ENCODE results near the gene LRRC37A2. TPM values are rescaled to one million over a fixed set of nuclear protein-coding genes. Genes with fewer than 3 reads are reported as not detected.
"Not testable (repeated sequence)": the region's sequence is repeated elsewhere in the genome, so short reads cannot be mapped to it uniquely, and the experiment has no call there.

The LRRC37A2 gene
- 11.1 TPM for polyA plus RNA-seq (2013, experiment 1 of 4)
- polyA plus RNA-seq (2013, experiment 2 of 4): 7.8 TPM
- 6.6 TPM for polyA plus RNA-seq (2013, experiment 3 of 4)
- 7.3 TPM for polyA plus RNA-seq (2013, experiment 4 of 4)

- H3K9me3 ChIP-seq (ENCODE audit: control insufficient read depth, low read length); H3K27me3 ChIP-seq (ENCODE audit: control insufficient read depth, insufficient read depth, low read length, poor library complexity, severe bottlenecking); H3K4me1 ChIP-seq (ENCODE audit: control insufficient read depth, insufficient read depth, low read length); H3K27ac ChIP-seq (ENCODE audit: insufficient read depth, low read depth, low read length, poor library complexity, severe bottlenecking); H3K36me3 ChIP-seq (ENCODE audit: control insufficient read depth, insufficient read depth, low read length); H3K4me3 ChIP-seq (ENCODE audit: insufficient read depth, low read depth, low read length): not testable (repeated sequence)
- no CpG with 5 or more reads among the region's 11 CpGs for WGBS, 2 experiments
These were observed at the start of gene LRRC37A2 for GRCh38 chr17:46512168-46512567. Gene LRRC37A2, plus strand, starts transcription at chr17:46512468. Its CDS starts 245 bp downstream, at chr17:46512713.

GRCh38 chr17:46467618-46468017 is 44.6 kb upstream of the LRRC37A2 start:
- H3K36me3 ChIP-seq (ENCODE audit: control insufficient read depth, insufficient read depth, low read length); H3K27ac ChIP-seq (ENCODE audit: insufficient read depth, low read depth, low read length, poor library complexity, severe bottlenecking); H3K9me3 ChIP-seq (ENCODE audit: control insufficient read depth, low read length); H3K27me3 ChIP-seq (ENCODE audit: control insufficient read depth, insufficient read depth, low read length, poor library complexity, severe bottlenecking); H3K4me3 ChIP-seq (ENCODE audit: insufficient read depth, low read depth, low read length); H3K4me1 ChIP-seq (ENCODE audit: control insufficient read depth, insufficient read depth, low read length): not testable (repeated sequence)
- WGBS, 2 experiments: no CpG with 5 or more reads among the region's 5 CpGs

- H3K4me3 ChIP-seq (ENCODE audit: insufficient read depth, low read depth, low read length); H3K4me1 ChIP-seq (ENCODE audit: control insufficient read depth, insufficient read depth, low read length); H3K9me3 ChIP-seq (ENCODE audit: control insufficient read depth, low read length); H3K27ac ChIP-seq (ENCODE audit: insufficient read depth, low read depth, low read length, poor library complexity, severe bottlenecking); H3K36me3 ChIP-seq (ENCODE audit: control insufficient read depth, insufficient read depth, low read length); H3K27me3 ChIP-seq (ENCODE audit: control insufficient read depth, insufficient read depth, low read length, poor library complexity, severe bottlenecking): not testable (repeated sequence)
- WGBS, 2 experiments: no CpG with 5 or more reads among the region's 3 CpGs
These were observed 37.8 kb upstream of the LRRC37A2 start for GRCh38 chr17:46474489-46474888.

- not testable (repeated sequence) for H3K27me3 ChIP-seq (ENCODE audit: control insufficient read depth, insufficient read depth, low read length, poor library complexity, severe bottlenecking); H3K4me3 ChIP-seq (ENCODE audit: insufficient read depth, low read depth, low read length); H3K9me3 ChIP-seq (ENCODE audit: control insufficient read depth, low read length); H3K4me1 ChIP-seq (ENCODE audit: control insufficient read depth, insufficient read depth, low read length); H3K27ac ChIP-seq (ENCODE audit: insufficient read depth, low read depth, low read length, poor library complexity, severe bottlenecking); H3K36me3 ChIP-seq (ENCODE audit: control insufficient read depth, insufficient read depth, low read length)
- no CpG with 5 or more reads among the region's 2 CpGs for WGBS, 2 experiments
These were observed 36.7 kb upstream of the LRRC37A2 start for GRCh38 chr17:46475583-46475982.

DNA sequence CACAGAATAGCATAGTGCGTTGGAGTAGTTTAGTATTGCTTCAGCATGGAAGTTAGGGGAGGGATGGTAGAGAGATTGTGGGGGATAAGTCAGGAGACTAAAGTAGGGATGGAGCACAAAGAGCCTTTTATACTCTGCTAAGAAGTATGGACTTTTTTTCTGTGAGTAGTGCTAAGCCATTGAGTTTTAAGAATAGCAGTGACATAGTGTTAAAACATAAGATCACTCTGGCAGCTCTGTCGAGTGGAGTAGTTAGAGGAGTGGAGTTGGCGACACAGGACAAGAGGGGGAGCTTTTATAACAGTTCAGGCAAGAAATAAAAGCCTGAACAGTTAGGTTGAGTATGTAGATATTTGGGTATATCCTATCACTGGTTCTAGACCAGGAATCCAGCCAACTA is 33.4 kb upstream of the LRRC37A2 start:
- H3K9me3 ChIP-seq (ENCODE audit: control insufficient read depth, low read length); H3K27me3 ChIP-seq (ENCODE audit: control insufficient read depth, insufficient read depth, low read length, poor library complexity, severe bottlenecking); H3K36me3 ChIP-seq (ENCODE audit: control insufficient read depth, insufficient read depth, low read length); H3K4me3 ChIP-seq (ENCODE audit: insufficient read depth, low read depth, low read length); H3K4me1 ChIP-seq (ENCODE audit: control insufficient read depth, insufficient read depth, low read length); H3K27ac ChIP-seq (ENCODE audit: insufficient read depth, low read depth, low read length, poor library complexity, severe bottlenecking): not testable (repeated sequence)
- no CpG with 5 or more reads among the region's 3 CpGs for WGBS, 2 experiments

DNA sequence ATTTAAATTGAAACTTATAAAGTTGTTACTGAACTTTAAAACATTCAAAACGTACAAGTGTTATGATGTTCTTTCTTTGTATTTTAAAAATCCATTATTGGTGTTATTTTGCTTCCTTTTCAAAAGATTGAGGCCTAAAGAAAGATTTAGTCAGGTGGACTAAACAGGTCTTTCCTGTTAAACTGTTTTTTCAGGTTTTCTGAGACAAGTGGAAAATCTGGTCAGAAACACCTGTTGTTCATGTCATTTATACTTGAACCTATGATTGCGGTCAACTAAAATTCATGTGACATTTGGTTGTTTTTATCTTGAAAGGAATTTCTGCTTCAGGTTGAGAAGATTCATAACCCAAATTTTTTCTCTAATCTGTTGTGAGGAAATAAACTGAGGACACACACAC is 31.0 kb upstream of the LRRC37A2 start:
- H3K27ac ChIP-seq (ENCODE audit: insufficient read depth, low read depth, low read length, poor library complexity, severe bottlenecking); H3K4me3 ChIP-seq (ENCODE audit: insufficient read depth, low read depth, low read length); H3K27me3 ChIP-seq (ENCODE audit: control insufficient read depth, insufficient read depth, low read length, poor library complexity, severe bottlenecking); H3K4me1 ChIP-seq (ENCODE audit: control insufficient read depth, insufficient read depth, low read length); H3K9me3 ChIP-seq (ENCODE audit: control insufficient read depth, low read length); H3K36me3 ChIP-seq (ENCODE audit: control insufficient read depth, insufficient read depth, low read length): not testable (repeated sequence)
- no CpG with 5 or more reads among the region's 2 CpGs for WGBS, 2 experiments

DNA sequence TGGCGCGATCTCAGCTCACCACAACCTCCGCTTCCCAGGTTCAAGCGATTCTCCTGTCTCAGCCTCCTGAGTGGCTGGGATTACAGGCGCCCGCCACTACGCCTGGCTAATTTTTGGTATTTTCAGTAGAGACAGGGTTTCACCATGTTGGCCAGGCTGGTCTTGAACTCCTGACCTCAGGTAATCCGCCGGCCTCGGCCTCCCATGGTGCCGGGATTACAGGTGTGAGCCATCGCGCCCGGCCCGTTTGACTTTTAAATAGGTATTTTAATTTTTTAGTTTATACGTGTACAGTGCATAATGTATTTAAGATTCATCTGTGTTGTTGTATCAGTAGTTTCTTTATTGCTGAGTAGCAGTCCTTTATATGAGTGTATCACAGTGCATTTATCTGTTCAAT is 20.2 kb upstream of the LRRC37A2 start:
- not testable (repeated sequence) for H3K4me3 ChIP-seq (ENCODE audit: insufficient read depth, low read depth, low read length); H3K9me3 ChIP-seq (ENCODE audit: control insufficient read depth, low read length); H3K27me3 ChIP-seq (ENCODE audit: control insufficient read depth, insufficient read depth, low read length, poor library complexity, severe bottlenecking); H3K27ac ChIP-seq (ENCODE audit: insufficient read depth, low read depth, low read length, poor library complexity, severe bottlenecking); H3K36me3 ChIP-seq (ENCODE audit: control insufficient read depth, insufficient read depth, low read length); H3K4me1 ChIP-seq (ENCODE audit: control insufficient read depth, insufficient read depth, low read length)
- 96% methylated on average over 7 to 12 of the region's 16 CpGs for WGBS, 2 experiments

GRCh38 chr17:46499437-46500139 is 12.7 kb upstream of the LRRC37A2 start:
- H3K9me3 ChIP-seq (ENCODE audit: control insufficient read depth, low read length); H3K4me1 ChIP-seq (ENCODE audit: control insufficient read depth, insufficient read depth, low read length); H3K27ac ChIP-seq (ENCODE audit: insufficient read depth, low read depth, low read length, poor library complexity, severe bottlenecking); H3K36me3 ChIP-seq (ENCODE audit: control insufficient read depth, insufficient read depth, low read length); H3K4me3 ChIP-seq (ENCODE audit: insufficient read depth, low read depth, low read length); H3K27me3 ChIP-seq (ENCODE audit: control insufficient read depth, insufficient read depth, low read length, poor library complexity, severe bottlenecking): not testable (repeated sequence)
- WGBS, 2 experiments: no CpG with 5 or more reads among the region's 6 CpGs

DNA sequence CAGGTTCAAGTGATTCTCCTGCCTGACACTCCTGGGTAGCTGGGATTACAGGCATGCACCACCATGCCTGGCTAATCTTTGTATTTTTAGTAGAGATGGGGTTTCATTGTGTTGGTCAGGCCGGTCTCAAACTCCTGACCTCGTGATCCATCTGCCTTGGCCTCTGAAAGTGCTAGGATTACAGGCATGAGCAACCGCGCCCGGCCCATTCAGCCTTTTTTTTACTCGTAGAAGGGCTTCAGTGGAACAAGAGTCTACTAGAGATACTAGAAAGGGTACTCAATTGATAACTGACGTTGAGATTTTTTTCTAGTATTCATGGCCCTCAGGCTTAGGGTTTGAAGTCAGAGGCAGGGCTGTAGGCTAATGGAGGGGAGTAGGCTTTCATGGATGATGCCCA is 6.4 kb upstream of the LRRC37A2 start:
- H3K27me3 ChIP-seq (ENCODE audit: control insufficient read depth, insufficient read depth, low read length, poor library complexity, severe bottlenecking); H3K4me3 ChIP-seq (ENCODE audit: insufficient read depth, low read depth, low read length); H3K4me1 ChIP-seq (ENCODE audit: control insufficient read depth, insufficient read depth, low read length); H3K36me3 ChIP-seq (ENCODE audit: control insufficient read depth, insufficient read depth, low read length); H3K9me3 ChIP-seq (ENCODE audit: control insufficient read depth, low read length); H3K27ac ChIP-seq (ENCODE audit: insufficient read depth, low read depth, low read length, poor library complexity, severe bottlenecking): not testable (repeated sequence)
- 90 to 94% methylated on average over 5 of the region's 7 CpGs for WGBS, 2 experiments

DNA sequence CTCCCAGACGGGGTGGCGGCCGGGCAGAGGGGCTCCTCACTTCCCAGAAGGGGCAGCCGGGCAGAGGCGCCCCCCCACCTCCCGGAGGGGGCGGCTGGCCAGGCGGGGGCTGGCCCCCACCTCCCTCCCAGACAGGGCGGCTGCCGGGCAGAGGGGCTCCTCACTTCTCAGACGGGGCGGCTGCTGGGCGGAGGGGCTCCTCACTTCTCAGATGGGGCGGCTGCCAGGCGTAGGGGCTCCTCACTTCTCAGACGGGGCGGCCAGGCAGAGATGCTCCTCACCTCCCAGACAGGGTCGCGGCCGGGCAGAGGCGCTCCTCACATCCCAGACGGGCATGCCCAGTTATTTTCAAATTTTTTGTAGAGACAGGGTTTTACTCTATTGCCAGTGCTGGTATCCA is 22.4 kb downstream of the LRRC37A2 start:
- not testable (repeated sequence) for H3K27ac ChIP-seq (ENCODE audit: insufficient read depth, low read depth, low read length, poor library complexity, severe bottlenecking); H3K4me3 ChIP-seq (ENCODE audit: insufficient read depth, low read depth, low read length); H3K4me1 ChIP-seq (ENCODE audit: control insufficient read depth, insufficient read depth, low read length); H3K9me3 ChIP-seq (ENCODE audit: control insufficient read depth, low read length); H3K27me3 ChIP-seq (ENCODE audit: control insufficient read depth, insufficient read depth, low read length, poor library complexity, severe bottlenecking); H3K36me3 ChIP-seq (ENCODE audit: control insufficient read depth, insufficient read depth, low read length)
- 92 to 93% methylated on average over 17 to 19 of the region's 22 CpGs for WGBS, 2 experiments

DNA sequence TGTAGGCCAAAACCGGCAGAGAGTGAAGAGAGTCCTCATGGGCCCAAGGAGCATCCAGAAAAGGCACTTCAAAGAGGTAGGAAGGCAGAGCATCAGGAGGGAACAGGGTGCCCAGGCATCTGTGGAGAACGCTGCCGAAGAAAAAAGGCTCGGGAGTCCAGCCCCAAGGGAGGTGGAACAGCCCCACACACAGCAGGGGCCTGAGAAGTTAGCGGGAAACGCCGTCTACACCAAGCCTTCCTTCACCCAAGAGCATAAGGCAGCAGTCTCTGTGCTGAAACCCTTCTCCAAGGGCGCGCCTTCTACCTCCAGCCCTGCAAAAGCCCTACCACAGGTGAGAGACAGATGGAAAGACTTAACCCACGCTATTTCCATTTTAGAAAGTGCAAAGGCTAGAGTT is 36.3 kb downstream of the LRRC37A2 start:
- 97 to 98% methylated on average over 7 to 9 of the region's 10 CpGs for WGBS, 2 experiments
- not testable (repeated sequence) for H3K27ac ChIP-seq (ENCODE audit: insufficient read depth, low read depth, low read length, poor library complexity, severe bottlenecking); H3K27me3 ChIP-seq (ENCODE audit: control insufficient read depth, insufficient read depth, low read length, poor library complexity, severe bottlenecking); H3K36me3 ChIP-seq (ENCODE audit: control insufficient read depth, insufficient read depth, low read length); H3K9me3 ChIP-seq (ENCODE audit: control insufficient read depth, low read length); H3K4me3 ChIP-seq (ENCODE audit: insufficient read depth, low read depth, low read length); H3K4me1 ChIP-seq (ENCODE audit: control insufficient read depth, insufficient read depth, low read length)
